ENCODE measurements around the gene CCN2.
"Not testable (repeated sequence)": the region's sequence is repeated elsewhere in the genome, so short reads cannot be mapped to it uniquely, and the experiment has no call there.

CCN2 gene

DNA sequence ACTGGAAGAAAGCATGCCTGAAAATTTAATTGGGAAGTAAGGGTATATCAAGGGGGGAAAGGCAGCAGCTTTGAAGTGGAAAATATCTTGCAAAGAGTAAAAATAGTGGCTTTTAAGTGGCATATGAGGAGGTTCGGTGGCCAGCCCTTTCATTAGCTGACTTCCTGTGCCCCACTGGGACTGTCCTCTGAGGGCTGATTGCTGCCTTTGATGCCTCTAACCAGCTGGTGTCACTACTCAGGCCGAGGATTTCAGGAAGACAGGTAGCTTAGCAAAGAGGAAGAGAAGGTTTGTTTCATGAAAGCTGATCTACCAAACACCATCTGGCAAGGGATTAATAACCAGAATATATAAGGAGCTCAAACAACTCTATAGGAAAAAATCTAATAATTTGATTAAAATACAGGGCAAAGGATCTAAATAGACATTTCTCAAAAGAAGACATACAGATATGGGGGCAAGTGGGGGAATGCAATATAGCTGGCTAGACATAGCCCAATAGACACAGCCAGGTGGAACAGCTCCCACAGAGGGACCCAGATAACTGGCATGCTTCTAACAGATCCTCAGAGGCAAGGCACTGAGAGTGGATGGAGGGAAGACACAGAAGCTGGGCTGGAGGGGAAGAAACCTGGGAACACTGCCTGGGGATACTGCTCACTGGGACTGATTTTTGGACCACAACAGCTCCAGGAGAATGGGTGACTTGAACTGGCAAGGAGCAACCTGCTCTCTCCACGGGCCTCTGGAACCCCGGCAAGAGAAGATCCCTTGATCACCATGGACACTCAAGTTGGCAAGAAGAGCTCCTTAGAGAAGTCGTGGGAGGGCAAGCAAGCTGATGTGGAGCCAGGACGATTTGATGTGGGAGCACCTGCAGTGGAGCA, 33.2 kb downstream of the CCN2 start:
- TF ChIP-seq, protein P1, sequence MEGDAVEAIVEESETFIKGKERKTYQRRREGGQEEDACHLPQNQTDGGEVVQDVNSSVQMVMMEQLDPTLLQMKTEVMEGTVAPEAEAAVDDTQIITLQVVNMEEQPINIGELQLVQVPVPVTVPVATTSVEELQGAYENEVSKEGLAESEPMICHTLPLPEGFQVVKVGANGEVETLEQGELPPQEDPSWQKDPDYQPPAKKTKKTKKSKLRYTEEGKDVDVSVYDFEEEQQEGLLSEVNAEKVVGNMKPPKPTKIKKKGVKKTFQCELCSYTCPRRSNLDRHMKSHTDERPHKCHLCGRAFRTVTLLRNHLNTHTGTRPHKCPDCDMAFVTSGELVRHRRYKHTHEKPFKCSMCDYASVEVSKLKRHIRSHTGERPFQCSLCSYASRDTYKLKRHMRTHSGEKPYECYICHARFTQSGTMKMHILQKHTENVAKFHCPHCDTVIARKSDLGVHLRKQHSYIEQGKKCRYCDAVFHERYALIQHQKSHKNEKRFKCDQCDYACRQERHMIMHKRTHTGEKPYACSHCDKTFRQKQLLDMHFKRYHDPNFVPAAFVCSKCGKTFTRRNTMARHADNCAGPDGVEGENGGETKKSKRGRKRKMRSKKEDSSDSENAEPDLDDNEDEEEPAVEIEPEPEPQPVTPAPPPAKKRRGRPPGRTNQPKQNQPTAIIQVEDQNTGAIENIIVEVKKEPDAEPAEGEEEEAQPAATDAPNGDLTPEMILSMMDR (IDR thresholded peaks at IDR 0.05; ENCODE audit: control insufficient read depth, insufficient read depth, low read depth, low read length, missing control alignments): no peak
- no peak overlapping the region for H3K4me3 ChIP-seq (ENCODE audit: control insufficient read depth, low read depth, low read length)
- no peak for DNase-seq (ENCODE audit: low read depth)

DNA sequence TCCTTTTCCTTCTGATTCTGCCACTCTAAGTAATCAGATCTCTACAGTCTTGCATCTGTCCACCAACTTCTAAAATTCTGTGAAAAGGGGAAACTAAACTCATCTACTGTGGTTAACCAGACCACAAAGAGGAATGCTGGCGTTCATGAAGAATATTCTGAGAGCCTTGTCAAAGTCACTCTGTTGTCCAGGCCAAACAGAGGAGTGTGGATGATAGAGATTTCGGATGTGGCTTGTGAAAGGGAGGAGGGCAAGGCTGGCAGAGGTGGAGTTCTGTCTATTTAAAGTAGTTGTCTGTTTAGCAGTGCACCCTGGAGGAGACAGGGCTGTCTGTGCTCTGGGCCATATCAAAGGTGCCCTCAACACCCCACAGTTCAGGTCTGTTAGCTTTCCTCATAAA, 33.9 kb downstream of the CCN2 start:
- TF ChIP-seq, protein P1 (IDR thresholded peaks at IDR 0.05; ENCODE audit: control insufficient read depth, insufficient read depth, low read depth, low read length, missing control alignments): no peak
- H3K4me3 ChIP-seq (ENCODE audit: control insufficient read depth, low read depth, low read length): no peak overlapping the region
- DNase-seq (ENCODE audit: low read depth): no peak

DNA sequence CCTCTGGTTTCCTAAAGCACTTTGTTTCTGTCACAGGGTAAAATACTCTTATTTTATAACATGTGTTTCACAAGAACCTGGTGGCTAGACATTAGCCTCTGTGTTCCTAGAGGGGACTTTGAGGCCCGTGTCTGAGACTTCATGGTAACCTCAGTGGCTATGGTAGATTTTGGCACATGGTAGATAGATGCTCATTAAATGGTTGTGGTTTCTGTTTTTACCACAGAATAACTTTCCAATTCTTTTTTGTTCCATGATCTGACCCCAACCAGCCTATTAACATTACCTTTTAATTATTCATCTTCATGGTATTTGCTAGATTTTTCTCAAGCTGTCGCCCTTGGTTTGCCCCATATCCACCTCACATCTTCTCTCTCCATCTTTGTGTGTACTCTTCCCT, 34.3 kb downstream of the CCN2 start:
- no peak overlapping the region for H3K4me3 ChIP-seq (ENCODE audit: control insufficient read depth, low read depth, low read length)
- TF ChIP-seq, protein P1 (IDR thresholded peaks at IDR 0.05; ENCODE audit: control insufficient read depth, insufficient read depth, low read depth, low read length, missing control alignments): no peak
- DNase-seq (ENCODE audit: low read depth): no peak

DNA sequence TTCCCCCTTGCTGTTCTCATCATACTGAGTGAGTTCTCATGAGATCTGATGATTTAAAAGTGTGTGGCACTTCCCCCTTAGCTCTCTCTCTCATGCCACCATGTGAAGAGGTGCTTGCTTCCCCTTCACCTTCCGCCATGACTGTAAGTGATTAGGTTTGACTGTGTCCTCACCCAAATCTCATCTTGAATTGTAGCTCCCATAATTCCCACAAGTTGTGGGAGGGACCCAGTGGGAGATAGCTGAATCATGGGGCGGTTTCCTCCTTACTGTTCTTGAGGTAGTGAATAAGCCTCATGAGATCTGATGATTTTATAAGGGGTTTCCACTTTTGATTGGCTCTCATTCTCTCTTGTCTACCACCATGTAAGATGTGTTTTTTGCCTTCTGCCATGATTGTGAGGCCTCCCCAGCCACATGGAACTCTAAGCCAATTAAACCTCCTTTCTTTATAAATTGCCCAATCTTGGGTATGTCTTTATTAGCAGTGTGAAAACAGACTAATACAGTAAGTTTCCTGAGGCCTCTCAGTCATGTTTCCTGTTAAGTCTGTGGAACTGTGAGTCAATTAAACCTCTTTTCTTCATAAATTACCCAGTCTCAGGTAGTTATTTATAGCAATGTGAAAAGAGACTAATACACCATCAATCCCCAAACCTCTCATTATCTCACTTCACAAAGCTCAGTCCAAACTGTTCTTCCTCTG, 34.9 kb downstream of the CCN2 start:
- not testable (repeated sequence) for DNase-seq (ENCODE audit: low read depth); H3K4me3 ChIP-seq (ENCODE audit: control insufficient read depth, low read depth, low read length)

DNA sequence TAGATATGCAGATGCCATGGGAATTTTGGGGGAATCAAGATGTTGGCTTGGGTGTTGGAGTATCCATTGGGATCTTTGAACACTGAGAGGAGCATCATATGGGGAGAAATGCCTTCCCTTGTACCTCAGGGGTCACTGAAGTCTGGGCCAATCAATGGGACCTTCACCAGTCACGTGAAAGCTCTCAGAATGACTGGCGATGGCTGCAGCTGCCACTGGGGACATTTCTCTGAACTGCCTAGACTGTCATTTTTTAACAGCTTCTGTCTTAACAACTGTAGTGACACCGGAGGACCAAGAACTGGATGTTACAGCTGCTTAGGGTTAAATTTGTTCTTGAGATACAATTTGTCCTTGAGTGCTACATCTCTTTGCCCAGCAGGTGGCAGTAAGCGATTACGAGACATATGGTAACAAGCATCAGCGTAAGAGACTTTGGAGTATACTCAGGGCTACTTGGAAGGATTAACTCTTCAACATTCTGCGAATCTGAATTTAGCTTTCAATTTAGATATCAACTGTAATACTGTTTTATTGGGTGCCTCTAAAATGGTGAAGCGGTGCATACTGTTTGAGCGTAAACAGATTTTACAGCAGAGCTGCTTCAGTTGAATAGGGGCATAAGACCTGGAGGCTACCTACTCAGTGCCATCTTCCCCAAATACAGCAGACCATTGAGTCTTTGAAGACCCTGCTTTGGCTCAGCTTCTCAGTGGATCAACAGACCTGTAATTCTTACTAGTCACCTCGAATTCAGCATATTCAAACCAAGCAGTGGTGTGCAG, 36.0 kb downstream of the CCN2 start:
- DNase-seq (ENCODE audit: low read depth): no peak

DNA sequence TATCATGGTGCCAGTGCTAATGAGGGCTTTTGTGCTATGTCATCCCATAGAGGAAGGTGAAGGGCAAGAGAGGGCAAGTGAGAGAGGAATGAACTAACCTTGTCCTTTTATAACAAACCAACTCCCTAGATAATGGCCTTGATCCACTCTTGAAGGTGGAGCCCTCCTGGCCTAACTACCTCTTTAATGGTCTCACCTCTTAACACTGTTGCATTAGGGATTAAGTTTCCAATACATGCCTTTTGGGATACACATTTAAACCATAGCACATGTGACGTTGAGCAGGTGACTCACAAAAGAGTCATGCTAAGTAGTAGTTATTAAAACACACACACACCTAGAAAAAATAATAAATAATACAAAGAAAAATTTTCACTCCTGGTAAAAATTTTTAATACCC, 36.9 kb downstream of the CCN2 start:
- TF ChIP-seq, protein P1 (IDR thresholded peaks at IDR 0.05; ENCODE audit: control insufficient read depth, insufficient read depth, low read depth, low read length, missing control alignments): no peak
- no peak overlapping the region for H3K4me3 ChIP-seq (ENCODE audit: control insufficient read depth, low read depth, low read length)
- DNase-seq (ENCODE audit: low read depth): no peak

More for the DNA sequence above, 36.0 kb downstream of the CCN2 start:
- TF ChIP-seq, protein P1 (IDR thresholded peaks at IDR 0.05; ENCODE audit: control insufficient read depth, insufficient read depth, low read depth, low read length, missing control alignments): peak; percentile 79
- no peak overlapping the region for H3K4me3 ChIP-seq (ENCODE audit: control insufficient read depth, low read depth, low read length)

Measured in AG09309 (cell line).